COLO668 (cell line): ENCODE measurements around the gene TAF8.

Experiments
- DNase-seq: peaks from one replicate; lab custom pipeline; 2025; ENCODE audit not compliant: unreplicated experiment; lab: John Stamatoyannopoulos, UW

The TAF8 gene

GRCh38 chr6:42095094-42095493 is 44.8 kb downstream of the TAF8 start:
- DNase-seq = peak; percentile 52

- DNase-seq = no peak
Observed at GRCh38 chr6:42095776-42096541, 45.6 kb downstream of the TAF8 start.

GRCh38 chr6:42099340-42100028 is 49.2 kb downstream of the TAF8 start:
- no peak for DNase-seq

GRCh38 chr6:42100029-42100901 is 49.9 kb downstream of the TAF8 start:
- DNase-seq = no peak

- DNase-seq = peak; percentile 10
Observed at GRCh38 chr6:42101186-42101657, 50.9 kb downstream of the TAF8 start.

GRCh38 chr6:42103216-42103615 is 52.9 kb downstream of the TAF8 start:
- DNase-seq = no peak

- DNase-seq = no peak
Observed at GRCh38 chr6:42103753-42104094, 53.4 kb downstream of the TAF8 start.

- no peak for DNase-seq
Observed at GRCh38 chr6:42104095-42104803, 53.9 kb downstream of the TAF8 start.

- DNase-seq = no peak
Observed at GRCh38 chr6:42104804-42105125, 54.4 kb downstream of the TAF8 start.

- no peak for DNase-seq
Observed at GRCh38 chr6:42105156-42105648, 54.9 kb downstream of the TAF8 start.

GRCh38 chr6:42105709-42106108 is 55.4 kb downstream of the TAF8 start:
- no peak for DNase-seq

GRCh38 chr6:42106112-42107023 is 56.0 kb downstream of the TAF8 start:
- DNase-seq = no peak

- no peak for DNase-seq
Observed at GRCh38 chr6:42108071-42108470, 57.7 kb downstream of the TAF8 start.

- no peak for DNase-seq
Observed at GRCh38 chr6:42110683-42111082, 60.4 kb downstream of the TAF8 start.

GRCh38 chr6:42112351-42112750 is 62.0 kb downstream of the TAF8 start:
- DNase-seq = no peak

GRCh38 chr6:42113936-42114636 is 63.8 kb downstream of the TAF8 start:
- no peak for DNase-seq

GRCh38 chr6:42117843-42118161 is 67.5 kb downstream of the TAF8 start:
- DNase-seq = no peak

- DNase-seq = no peak
Observed at GRCh38 chr6:42118162-42119001, 68.1 kb downstream of the TAF8 start.
